HG02938 (cell line): Measurements from ENCODE around the gene SMC5.
"Not testable (repeated sequence)": the region's sequence is repeated elsewhere in the genome, so short reads cannot be mapped to it uniquely, and the experiment has no call there.

ENCODE experiments used
- ATAC-seq: cut with Tn5 transposase; IDR thresholded peaks from one replicate; pipeline ENCODE4 v1.9.1; 2021; ENCODE audit warnings: mild to moderate bottlenecking, moderate library complexity; ENCODE audit not compliant: unreplicated experiment

The SMC5 gene

DNA sequence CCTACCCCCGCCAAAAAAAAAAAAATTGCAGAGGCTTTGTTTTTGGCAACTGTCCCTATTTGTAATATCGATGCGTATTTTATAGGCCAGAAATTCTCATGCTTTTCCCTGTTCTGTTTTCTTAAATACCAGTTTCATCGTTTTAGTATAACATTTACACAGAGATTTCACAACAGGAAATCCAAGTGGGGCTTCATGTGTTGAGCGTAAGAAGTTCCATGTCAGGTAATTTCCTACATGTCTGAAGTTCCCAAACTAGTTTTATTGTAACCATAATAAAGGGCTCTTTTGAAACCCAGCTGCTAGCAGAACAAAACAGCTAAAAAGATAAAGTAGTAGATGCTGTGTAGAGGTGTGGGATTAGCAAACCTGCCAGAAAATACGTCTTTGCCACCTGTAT lies 4.2 kb downstream of the SMC5 start:
- no peak for ATAC-seq

DNA sequence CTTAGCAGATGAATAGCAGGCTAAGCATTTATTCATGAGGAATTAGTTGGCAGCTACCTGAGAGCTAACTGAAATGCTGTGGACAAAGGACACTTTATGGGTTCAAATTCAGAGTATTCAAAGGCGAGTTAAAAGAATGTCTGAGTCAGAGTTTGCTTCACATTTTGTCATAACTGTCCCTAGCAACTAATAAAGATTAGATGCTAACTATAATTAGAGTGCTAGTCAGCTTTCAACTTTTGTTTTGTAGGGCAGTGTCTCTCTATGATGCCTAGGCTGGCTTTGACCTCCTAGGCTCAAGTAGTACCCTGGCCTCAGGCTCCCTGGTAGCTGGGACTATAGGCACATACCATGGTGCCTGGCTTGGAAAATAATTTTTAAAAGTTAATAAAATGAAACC lies 4.6 kb downstream of the SMC5 start:
- ATAC-seq, result no peak

DNA sequence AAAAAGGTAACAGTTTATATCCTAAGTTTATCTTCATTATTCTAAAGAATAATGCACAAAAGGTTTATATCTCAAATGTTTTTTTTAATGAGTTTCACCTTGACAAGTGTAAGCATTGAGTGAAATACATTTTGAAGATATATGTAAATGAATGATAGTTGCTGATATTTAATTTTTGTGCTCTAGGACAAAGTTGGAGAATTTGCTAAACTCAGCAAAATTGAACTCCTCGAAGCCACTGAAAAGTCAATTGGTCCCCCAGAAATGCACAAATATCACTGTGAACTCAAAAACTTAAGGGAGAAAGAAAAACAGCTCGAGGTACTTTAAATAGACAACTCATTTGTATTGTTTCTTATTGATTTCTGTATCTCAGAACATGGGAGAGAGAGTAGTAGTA lies 19.5 kb downstream of the SMC5 start:
- ATAC-seq, result no peak

DNA sequence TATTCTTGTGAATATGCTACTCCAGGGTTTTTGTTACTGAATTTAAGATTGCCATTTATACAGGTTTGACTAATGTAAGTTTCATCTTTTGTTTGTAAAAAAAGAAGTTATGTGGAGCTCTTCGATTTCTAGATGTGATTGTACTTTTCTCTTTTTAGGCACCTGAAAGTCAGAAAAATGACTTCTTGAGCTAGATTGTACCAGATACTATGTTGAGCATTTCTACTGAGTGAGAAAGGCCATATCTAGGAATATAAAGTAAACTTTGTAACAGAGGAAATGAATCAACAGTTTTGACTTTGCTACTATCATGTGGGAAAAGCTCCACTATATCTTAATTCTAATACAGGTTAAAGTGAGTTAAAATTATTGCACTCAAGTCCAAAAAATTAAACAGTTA lies 25.1 kb downstream of the SMC5 start:
- ATAC-seq, result no peak

DNA sequence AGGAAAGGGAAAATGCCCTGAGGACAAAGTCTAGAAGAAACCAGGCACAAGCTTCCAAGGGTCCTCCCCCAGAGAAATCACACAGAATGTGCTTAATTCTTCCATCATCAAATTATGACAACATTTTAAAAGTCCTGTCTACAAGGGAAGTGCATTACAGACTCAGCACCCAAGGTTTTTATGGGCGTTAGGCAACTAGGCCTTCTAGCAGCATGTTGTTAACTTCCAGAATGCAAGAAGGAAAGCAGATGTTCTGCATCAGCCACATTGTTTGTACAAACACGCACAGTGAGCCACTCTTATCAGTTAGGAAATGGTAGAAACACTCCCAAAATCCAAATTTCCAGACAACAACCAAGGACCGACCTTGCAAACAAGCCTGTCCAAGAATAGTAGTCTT lies 26.5 kb downstream of the SMC5 start:
- no peak for ATAC-seq

DNA sequence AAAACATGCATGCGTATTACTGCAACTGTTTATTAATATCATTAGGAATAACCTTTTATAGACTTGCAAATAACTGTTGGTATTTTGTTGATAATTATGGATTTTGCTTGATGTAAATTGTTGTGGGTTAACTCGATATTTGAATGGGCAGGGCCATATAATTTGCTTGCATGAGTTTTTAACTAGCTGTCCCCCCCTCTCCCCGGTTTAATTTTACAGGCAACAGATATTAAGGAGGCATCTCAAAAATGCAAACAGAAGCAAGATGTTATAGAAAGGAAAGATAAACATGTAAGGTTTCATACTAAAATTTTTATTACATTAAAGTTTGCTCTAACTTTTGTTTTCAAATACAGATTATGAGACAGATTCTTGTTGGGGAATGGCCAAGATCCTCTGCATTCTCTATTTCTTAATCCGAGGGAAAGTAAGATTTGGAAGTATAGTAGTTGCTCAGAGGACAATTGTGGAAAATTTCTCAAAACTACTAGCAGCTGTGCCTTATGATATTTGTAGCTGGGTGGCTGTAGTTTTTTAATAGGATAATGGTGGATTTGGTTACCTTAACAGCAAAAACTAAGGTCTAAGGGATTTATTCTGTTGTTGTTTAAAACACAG lies 27.3 kb downstream of the SMC5 start:
- ATAC-seq, result no peak

DNA sequence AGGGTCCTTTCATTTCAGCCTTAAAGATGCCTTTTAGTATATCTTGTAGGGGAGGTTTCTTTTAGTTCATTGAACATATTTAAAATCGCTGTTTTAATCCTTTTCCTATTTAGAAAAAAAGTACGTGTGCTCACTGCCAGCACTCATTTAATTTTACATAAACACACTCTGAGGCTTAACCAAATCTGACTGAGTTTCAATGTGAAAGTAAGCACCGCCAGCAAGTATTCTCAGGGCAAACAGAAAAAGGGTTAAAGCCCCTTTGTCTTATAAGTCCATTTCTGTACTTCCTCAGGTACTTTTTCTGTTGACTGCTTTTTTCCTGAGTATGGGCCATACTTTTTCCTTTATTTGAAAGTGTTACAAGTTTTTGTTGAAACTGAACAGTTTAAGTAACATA lies 31.8 kb downstream of the SMC5 start:
- ATAC-seq, result no peak

DNA sequence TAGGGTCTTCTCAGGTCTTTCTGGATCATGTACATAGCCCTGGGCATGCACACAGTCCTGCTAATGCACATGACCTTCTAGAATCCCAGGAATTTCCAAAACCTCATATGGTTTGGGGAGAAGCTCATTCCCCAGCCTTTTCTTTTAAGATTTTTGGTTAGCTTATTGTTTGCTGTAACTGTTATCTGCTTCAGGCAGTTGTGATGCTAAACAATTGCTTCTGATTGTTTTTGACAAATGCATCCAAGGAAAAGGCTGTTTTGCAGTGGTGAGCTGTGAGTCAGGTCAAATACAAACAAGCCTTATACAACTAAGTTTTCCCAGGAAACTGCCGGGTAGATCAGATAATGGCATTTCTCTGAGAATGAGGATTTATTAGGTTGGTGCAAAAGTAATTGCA lies 32.7 kb downstream of the SMC5 start:
- ATAC-seq, result no peak

DNA sequence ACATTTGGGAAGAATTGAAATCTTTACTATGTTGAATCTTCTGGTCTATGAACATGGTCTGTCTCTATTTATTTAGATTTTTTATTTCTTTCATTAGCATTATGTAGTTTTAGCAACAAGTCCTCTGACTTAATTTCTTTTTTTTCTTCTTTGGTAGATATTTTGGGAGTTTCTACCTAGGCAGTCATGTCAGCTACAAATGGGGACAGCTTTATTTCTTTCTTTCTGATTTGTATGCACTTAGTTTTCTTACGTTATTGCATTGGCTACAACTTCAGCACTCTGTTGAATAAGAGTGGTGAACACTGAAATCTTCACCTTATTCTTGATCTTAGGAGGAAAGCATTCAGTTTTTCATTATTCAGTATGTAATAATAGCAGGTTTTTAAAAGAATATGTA lies 33.5 kb downstream of the SMC5 start:
- no peak for ATAC-seq

DNA sequence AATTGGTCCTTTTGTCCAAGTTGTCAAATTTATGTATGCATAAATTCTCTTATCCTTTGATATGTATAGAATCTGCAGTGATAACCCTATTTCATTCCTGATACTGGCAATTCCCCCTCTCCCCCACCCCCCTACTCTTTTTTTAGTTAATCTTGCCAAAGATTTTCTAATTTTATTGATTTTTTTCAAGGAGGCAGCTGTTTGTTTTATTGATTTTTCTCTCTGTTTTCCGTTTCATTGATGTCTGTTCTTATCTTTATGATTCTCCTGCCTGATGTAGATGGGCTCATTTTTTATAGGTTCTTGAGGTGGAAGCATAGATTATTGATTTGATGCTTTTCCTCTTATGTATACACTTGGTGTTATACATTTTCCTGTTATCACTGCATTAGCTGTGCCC lies 34.4 kb downstream of the SMC5 start:
- no peak for ATAC-seq

DNA sequence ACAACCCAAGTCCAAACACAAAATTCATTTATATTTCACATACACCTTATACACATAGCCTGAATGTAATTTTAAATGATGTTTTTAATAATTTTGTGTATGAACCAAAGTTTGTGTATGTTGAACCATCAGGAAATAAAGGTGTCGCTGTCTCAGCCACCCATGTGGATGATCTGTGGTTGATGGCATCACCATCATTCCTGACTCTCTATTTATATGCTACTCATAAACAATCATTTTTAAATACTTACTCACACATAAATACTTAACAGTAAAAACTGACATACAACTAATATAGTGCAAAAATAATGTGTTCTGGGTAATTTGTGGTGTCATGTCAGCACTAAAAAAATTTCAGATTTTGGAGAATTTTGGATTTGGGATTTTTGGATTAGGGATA lies 38.4 kb downstream of the SMC5 start:
- no peak for ATAC-seq

DNA sequence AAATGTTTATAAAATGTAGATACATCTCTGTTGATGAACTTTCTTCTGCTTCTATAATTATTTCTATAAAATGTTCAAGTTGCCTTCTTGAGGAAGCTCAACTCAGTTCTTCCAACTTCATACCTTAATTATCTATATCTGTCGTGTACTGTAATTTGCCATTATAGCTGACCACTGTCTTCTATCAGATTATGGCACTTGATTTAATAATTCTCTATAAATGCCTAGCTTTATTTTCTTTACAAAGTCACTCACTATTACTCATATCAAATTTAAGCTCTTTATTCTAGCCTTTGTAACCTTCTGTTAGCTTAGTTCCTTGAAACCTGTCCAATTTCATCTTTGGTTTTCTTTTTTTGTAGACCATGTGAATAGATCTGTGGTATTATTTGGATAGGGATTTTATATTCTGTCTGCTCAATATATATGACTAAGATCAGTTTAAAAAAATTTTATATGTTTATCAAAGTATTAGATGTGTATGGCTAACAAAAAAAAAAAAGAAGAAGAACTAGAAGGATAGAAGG lies 39.5 kb downstream of the SMC5 start:
- ATAC-seq, result no peak

DNA sequence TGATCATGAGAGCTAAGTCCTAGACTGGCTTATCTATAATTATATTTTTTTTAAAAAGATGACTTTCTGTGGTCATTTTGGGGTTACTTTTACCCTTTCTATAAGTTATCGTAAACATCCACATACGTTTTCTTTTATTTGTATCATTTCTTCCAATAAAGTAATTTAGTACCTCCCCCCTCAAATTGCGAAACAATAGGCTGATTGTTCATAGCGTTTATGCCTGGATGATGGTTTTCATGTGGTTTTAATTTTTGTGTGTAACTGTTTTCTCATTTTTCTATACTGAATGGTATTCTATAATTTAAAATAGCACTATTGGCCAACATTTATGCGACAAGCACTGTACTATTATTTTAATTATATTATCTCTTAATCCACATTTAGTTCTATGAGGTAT lies 44.5 kb downstream of the SMC5 start:
- ATAC-seq, result no peak

DNA sequence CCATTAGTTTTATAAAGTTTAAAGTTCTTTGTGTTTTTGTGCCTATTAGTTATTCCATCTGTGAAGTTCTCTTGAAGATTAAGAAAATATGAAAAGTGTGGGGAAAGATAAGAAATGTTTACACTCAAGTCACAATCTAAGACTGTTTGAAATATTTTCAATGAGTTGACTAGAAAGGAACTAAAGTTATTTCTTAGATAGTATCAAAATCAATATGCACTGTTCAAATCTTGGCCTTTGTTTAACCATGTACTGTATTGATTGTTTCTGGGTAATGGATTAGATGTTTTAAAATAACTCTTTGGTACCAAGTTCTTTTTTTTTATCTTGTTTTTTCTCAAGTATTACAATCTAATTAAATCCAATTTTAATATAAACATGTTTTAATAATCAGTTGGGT lies 46.0 kb downstream of the SMC5 start:
- ATAC-seq, result no peak

DNA sequence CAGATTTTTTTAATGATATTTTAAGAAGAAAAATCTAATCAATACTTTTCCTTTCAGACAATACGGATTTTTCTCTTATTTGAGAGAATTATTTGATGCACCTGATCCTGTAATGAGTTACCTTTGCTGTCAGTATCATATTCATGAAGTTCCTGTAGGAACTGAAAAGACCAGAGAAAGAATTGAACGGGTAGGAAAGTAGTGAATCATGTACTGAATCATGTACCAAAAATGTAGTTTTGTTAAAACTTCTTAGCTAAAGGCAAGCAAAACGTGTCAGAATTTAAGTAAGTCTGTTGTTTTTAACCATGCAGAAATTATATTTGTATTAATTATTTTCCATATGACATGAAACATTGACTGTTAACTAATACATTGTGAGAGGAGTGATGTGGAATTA lies 56.6 kb downstream of the SMC5 start:
- no peak for ATAC-seq

DNA sequence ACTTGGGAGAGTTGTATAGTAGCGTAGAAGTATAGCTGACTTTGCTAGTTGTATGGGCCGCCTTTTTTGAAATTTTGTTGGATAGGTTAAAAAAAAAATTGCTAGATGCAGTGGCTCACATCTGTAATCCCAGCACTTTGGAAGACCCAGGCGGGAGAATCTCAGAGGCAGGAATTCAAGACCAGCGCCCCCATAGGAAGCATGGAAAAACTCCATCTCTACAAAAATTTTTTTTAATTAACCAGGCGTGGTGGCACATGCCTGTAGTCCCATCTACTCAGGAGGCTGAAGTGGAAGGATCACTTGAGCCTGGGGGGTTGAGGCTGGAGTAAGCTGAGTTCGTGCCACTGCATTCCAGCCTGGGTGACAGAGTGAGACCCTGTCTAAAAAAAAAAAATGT lies 59.2 kb downstream of the SMC5 start:
- no peak for ATAC-seq

DNA sequence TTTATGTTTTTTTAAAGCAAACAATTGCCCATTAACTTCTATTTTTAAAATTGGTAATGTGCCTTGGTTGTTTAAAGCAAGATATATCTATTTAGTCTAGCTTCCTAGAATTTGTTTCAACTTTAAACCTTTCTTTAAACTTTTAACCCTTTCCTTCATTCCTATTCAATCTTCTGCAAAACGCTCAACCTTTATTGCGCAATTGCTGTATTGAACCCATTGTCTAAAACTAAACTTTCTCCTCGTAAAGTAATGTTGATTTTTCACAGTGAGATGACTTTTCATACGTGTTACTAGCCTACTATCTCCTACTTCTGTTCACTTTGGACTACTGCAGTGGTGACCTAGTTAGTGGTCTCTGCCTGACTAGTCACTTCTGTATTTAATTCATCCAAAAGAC lies 63.3 kb downstream of the SMC5 start:
- no peak for ATAC-seq

DNA sequence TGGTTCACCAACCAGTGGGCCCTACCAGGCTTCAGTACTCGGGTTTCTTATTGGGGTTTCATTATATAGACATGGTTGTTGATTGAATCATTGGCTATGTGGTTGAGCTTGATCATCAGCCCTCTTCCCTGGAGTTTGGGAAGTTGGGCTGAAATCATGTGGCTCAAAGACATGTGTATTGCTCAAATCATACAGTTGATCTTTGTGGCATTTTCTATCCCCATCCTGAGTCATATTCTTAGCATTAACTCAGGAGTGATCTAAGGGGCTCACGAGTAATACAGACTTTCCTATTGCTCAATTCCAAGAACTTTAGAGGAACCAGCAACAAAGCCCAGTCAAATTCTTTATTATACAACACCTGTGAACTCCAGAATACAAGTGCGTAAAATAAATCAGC lies 66.2 kb downstream of the SMC5 start:
- ATAC-seq, result no peak

DNA sequence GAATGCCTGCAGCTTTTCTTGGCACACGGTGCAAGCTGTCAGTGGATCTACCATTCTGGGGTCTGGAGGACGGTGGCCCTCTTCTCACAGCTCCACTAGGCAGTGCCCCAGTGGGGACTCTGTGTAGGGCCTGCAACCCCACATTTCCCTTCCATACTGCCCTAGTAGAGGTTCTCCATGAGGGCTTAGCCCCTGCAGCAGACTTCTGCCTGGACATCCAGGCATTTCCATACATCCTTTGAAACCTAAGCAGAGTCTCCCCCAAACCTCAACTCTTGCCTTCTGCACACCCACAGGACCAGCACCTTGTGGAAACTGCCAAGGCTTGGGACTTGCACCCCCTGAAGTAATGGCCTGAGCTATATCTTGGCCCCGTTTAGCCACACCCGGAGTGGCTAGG lies 69.8 kb downstream of the SMC5 start:
- ATAC-seq, result not testable (repeated sequence)

DNA sequence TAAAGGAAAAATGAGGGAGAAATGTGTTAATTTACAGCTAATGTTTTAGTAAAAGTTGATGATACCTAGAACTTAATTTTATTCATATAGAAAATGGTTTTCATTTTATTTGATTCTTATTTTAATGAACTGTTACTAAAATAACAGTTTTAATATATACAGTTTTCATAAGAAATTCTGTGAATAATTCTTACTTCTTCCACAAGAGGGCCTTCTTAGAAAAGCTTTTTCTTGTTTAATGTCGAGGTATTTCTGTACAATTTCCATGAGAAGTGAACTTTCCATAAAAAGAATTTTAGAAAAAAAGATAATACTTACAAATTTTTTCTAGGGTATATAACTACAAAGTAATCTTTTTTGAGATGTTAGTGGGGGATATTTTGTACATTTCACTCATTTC lies 81.8 kb downstream of the SMC5 start:
- no peak for ATAC-seq

DNA sequence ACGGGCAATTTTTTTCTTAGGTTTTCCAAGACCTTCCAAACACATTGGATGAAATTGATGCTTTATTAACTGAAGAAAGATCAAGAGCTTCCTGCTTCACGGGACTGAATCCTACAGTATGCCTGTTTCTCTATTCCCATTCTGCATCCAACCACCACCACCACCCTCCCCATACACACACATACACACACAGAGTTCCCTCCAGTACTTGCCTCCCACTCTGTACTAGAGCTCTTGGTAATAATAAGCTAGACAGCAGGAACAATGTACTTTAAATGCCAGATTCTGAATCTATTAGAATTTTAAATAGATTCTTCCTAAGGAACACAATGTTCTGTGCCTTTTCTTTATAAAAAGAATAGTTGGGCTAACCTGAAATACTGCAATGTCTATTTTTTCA lies 88.3 kb downstream of the SMC5 start:
- no peak for ATAC-seq

DNA sequence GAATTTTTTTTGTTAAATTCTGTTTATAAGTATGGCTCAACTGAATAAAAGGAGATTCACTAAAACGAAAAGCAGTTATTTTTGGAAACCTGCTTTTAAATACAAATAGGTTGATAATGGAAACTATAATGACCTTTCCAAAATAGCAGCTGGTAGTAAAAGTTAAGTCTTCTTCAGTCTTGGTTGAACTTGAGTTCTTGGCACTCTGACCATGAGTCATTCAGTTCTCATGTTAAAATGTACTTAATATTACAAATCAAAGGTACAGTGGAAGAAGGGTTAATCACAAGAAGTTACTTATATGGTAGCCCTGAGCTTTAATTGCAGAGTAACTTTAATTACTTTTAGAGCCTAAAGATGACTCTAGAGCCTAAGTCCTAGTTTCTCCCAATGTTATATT lies 93.6 kb downstream of the SMC5 start:
- no peak for ATAC-seq

DNA sequence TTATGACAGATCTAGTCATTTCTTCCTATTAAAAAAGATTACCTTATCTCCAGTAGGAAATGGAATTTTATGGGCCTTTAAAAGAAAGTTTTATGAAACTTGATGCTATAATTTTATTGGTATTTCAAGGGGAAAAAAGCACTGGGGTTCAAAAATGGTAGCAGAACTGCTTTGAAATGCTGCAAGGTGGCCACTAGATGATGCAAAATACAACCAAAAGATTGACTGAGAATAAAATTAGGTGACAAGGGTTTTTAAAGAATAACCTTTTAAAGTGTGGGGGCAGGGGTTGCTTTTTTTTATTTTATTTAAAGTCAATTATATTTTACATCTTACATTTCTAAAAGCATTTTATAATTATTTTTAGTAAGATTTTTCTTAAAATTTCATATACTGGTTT lies 94.0 kb downstream of the SMC5 start:
- no peak for ATAC-seq

DNA sequence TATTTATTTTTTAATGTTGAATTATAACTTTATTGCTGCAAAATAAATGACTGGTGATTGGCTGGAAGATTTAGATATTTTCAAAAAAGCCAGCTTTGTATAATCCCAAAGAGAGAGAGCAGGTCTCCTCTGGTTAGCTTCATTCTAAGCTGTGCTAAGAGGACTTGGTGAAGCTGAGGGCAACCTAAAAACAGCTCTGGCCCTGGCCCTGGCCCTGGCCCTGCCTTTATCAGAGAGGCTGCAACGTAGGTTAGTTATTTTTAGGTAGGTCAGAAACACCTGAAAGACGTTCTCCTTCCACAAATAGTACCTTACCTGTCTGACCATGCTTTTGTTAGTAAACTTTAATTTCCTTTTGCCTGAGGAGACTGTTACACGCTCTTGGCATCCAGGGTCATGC lies 97.0 kb downstream of the SMC5 start:
- ATAC-seq, result no peak
